GM18907 (cell line): ENCODE data around the gene ECE1.

Experiments used
- ATAC-seq: cut with Tn5 transposase; IDR thresholded peaks from one replicate; pipeline ENCODE4 v1.9.1; 2021; ENCODE audit warnings: mild to moderate bottlenecking, moderate library complexity; ENCODE audit not compliant: unreplicated experiment

Gene ECE1

GRCh38 chr1:21325731-21326387, 35.6 kb upstream of the ECE1 start:
- ATAC-seq, result no peak

GRCh38 chr1:21325231-21325718, 35.0 kb upstream of the ECE1 start:
- no peak for ATAC-seq

GRCh38 chr1:21324368-21325141, 34.3 kb upstream of the ECE1 start:
- ATAC-seq, result peak; percentile 51

- no peak for ATAC-seq
Measured at GRCh38 chr1:21323091-21323490, 32.8 kb upstream of the ECE1 start.

- no peak for ATAC-seq
Measured at GRCh38 chr1:21322681-21323016, 32.4 kb upstream of the ECE1 start.

GRCh38 chr1:21321963-21322680, 31.9 kb upstream of the ECE1 start:
- no peak for ATAC-seq

- ATAC-seq, result no peak
Measured at GRCh38 chr1:21320410-21321108, 30.3 kb upstream of the ECE1 start.

GRCh38 chr1:21319447-21320407, 29.5 kb upstream of the ECE1 start:
- ATAC-seq, result no peak

GRCh38 chr1:21318714-21319159, 28.5 kb upstream of the ECE1 start:
- ATAC-seq, result no peak

- ATAC-seq, result no peak
Measured at GRCh38 chr1:21318057-21318713, 27.9 kb upstream of the ECE1 start.

GRCh38 chr1:21317690-21318043, 27.4 kb upstream of the ECE1 start:
- ATAC-seq, result no peak

- no peak for ATAC-seq
Measured at GRCh38 chr1:21317035-21317689, 26.9 kb upstream of the ECE1 start.

- no peak for ATAC-seq
Measured at GRCh38 chr1:21314743-21315396, 24.6 kb upstream of the ECE1 start.

GRCh38 chr1:21313886-21314721, 23.8 kb upstream of the ECE1 start:
- no peak for ATAC-seq

- ATAC-seq, result no peak
Measured at GRCh38 chr1:21313203-21313885, 23.1 kb upstream of the ECE1 start.

GRCh38 chr1:21312407-21312992, 22.2 kb upstream of the ECE1 start:
- ATAC-seq, result no peak

GRCh38 chr1:21311016-21311415, 20.8 kb upstream of the ECE1 start:
- ATAC-seq, result no peak
